ENCODE results near the gene MOBP.

The MOBP gene

GRCh38 chr3:39519554-39520288 lies 52.2 kb downstream of the MOBP start:
- Histone ChIP-seq H3K4me2 (ENCODE audit: low read length) (no peak overlapping the region), H3K27ac (ENCODE audit: low read length) (no peak overlapping the region), H2AFZ (ENCODE audit: low read depth, low read length) (no peak overlapping the region), H3K79me2 (ENCODE audit: low read length) (no peaks in the 10 kb centered on the region), H3K4me3 (ENCODE audit: low read length) (no peak overlapping the region), H3K4me1 (ENCODE audit: low read length) (no peaks in the 10 kb centered on the region), H3K27me3 (ENCODE audit: low read depth, low read length) (peaks cover 30% of the 10 kb centered on the region), H3K9ac (ENCODE audit: low read length) (no peak overlapping the region), H4K20me1 (ENCODE audit: insufficient read depth, low read length) (no peaks in the 10 kb centered on the region), H3K9me3 (ENCODE audit: insufficient read depth, low read length) (peaks cover 8% of the 10 kb centered on the region; the same call in 1 of the 2 replicates), H3K36me3 (replicated peaks; ENCODE audit: low read depth, low read length) (no peaks in the 10 kb centered on the region)
- no peak for TF ChIP-seq EZH2phosphoT487 (IDR thresholded peaks at IDR 0.05; ENCODE audit: low read depth)
- no peak for TF ChIP-seq CTCF (IDR thresholded peaks at IDR 0.05; ENCODE audit: low read depth, low read length)

GRCh38 chr3:39521456-39521855 lies 54.0 kb downstream of the MOBP start:
- Histone ChIP-seq H3K4me1 (ENCODE audit: low read length) (no peaks in the 10 kb centered on the region), H4K20me1 (ENCODE audit: insufficient read depth, low read length) (no peaks in the 10 kb centered on the region), H2AFZ (ENCODE audit: low read depth, low read length) (no peak overlapping the region), H3K27ac (ENCODE audit: low read length) (no peak overlapping the region), H3K27me3 (ENCODE audit: low read depth, low read length) (peaks cover 30% of the 10 kb centered on the region), H3K36me3 (replicated peaks; ENCODE audit: low read depth, low read length) (no peaks in the 10 kb centered on the region), H3K9ac (ENCODE audit: low read length) (no peak overlapping the region), H3K4me3 (ENCODE audit: low read length) (no peak overlapping the region), H3K4me2 (ENCODE audit: low read length) (no peak overlapping the region), H3K79me2 (ENCODE audit: low read length) (no peaks in the 10 kb centered on the region), H3K9me3 (ENCODE audit: insufficient read depth, low read length) (peaks cover 8% of the 10 kb centered on the region; the same call in 1 of the 2 replicates)
- TF ChIP-seq EZH2phosphoT487 (IDR thresholded peaks at IDR 0.05; ENCODE audit: low read depth) (no peak), CTCF (IDR thresholded peaks at IDR 0.05; ENCODE audit: low read depth, low read length) (no peak)

GRCh38 chr3:39524107-39524506 lies 56.6 kb downstream of the MOBP start:
- peaks cover 6% of the 10 kb centered on the region for H3K4me1 ChIP-seq (ENCODE audit: low read length)
- no peak overlapping the region for H3K27ac ChIP-seq (ENCODE audit: low read length)
- TF ChIP-seq CTCF (IDR thresholded peaks at IDR 0.05; ENCODE audit: low read depth, low read length) (no peak), EZH2phosphoT487 (IDR thresholded peaks at IDR 0.05; ENCODE audit: low read depth) (no peak)
- H3K9ac ChIP-seq (ENCODE audit: low read length) = no peak overlapping the region
- peaks cover 8% of the 10 kb centered on the region; the same call in 1 of the 2 replicates for H3K9me3 ChIP-seq (ENCODE audit: insufficient read depth, low read length)
- no peak overlapping the region for H3K4me2 ChIP-seq (ENCODE audit: low read length)
- H3K79me2 ChIP-seq (ENCODE audit: low read length) = no peaks in the 10 kb centered on the region
- peaks cover 15% of the 10 kb centered on the region for H3K27me3 ChIP-seq (ENCODE audit: low read depth, low read length)
- H3K4me3 ChIP-seq (ENCODE audit: low read length) = no peak overlapping the region
- no peak overlapping the region for H2AFZ ChIP-seq (ENCODE audit: low read depth, low read length)
- no peaks in the 10 kb centered on the region for H4K20me1 ChIP-seq (ENCODE audit: insufficient read depth, low read length)
- no peaks in the 10 kb centered on the region for H3K36me3 ChIP-seq (replicated peaks; ENCODE audit: low read depth, low read length)

- no peaks in the 10 kb centered on the region for H3K36me3 ChIP-seq (replicated peaks; ENCODE audit: low read depth, low read length)
- no peak overlapping the region for H2AFZ ChIP-seq (ENCODE audit: low read depth, low read length)
- no peak overlapping the region for H3K9ac ChIP-seq (ENCODE audit: low read length)
- no peak overlapping the region for H3K27ac ChIP-seq (ENCODE audit: low read length)
- 0 out of 2 replicates have a peak overlapping the region, but pooled peaks have one; percentile 4 for H3K4me2 ChIP-seq (ENCODE audit: low read length)
- no peaks in the 10 kb centered on the region for H3K79me2 ChIP-seq (ENCODE audit: low read length)
- peaks cover 5% of the 10 kb centered on the region; the same call in 1 of the 2 replicates for H3K9me3 ChIP-seq (ENCODE audit: insufficient read depth, low read length)
- H3K4me1 ChIP-seq (ENCODE audit: low read length) = peaks cover 6% of the 10 kb centered on the region
- H3K4me3 ChIP-seq (ENCODE audit: low read length) = no peak overlapping the region
- no peaks in the 10 kb centered on the region for H4K20me1 ChIP-seq (ENCODE audit: insufficient read depth, low read length)
- TF ChIP-seq CTCF (IDR thresholded peaks at IDR 0.05; ENCODE audit: low read depth, low read length) (no peak), EZH2phosphoT487 (IDR thresholded peaks at IDR 0.05; ENCODE audit: low read depth) (no peak)
- no peaks in the 10 kb centered on the region for H3K27me3 ChIP-seq (ENCODE audit: low read depth, low read length)
Observed at GRCh38 chr3:39528844-39529243, 61.4 kb downstream of the MOBP start.

All from OCI-LY3 (cell line).